ENCODE data around the gene THSD7A. TPM values are rescaled to one million over a fixed set of nuclear protein-coding genes. Genes with fewer than 3 reads are reported as not detected.

Gene THSD7A
- total and polyA plus RNA-seq, 2 of the 4 experiments (the other 2 are of a cell fraction): 0.02 to 0.18 TPM

DNA sequence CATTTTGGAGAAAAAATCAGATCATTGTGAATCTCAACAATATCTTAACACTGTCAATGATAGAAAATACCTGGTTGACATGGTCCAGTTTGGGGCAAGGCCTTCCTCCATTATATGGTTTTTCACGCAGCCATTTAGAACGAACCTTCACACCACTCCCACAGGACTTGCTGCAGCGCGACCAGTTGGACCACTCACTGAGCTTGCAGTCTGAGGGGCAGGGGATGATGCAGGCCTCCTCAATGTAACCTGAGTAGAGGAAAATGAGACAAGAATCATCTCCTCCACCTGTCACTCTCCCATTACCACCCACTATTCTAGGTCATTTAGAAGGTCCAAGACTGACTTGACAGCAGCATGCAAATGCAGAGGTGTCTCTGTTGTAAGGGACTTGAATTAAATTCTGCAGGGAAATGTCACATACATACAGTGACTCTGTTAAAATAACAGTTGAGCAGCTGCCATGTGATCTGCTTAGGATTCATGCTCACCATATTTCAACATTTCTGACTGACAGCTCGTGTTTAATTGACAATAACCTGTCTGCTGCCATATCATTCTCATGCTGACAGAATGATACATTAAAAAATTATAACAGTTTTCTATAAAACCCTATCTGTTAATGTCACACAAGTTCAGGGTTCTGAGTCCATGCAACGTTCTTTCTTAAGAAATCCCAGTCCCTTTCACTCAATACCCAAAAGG lies 403.0 kb downstream of the THSD7A start:
- Histone ChIP-seq H2BK120ac (ENCODE audit: low read depth, low read length) (no peak overlapping the region), H2AFZ (replicated peaks; ENCODE audit: low read length, poor library complexity) (no peak overlapping the region), H3K79me1 (ENCODE audit: low read depth in 1 of 2, low read length in 2 of 2) (no peaks in the 10 kb centered on the region), H3K56ac (ENCODE audit: extremely low read depth, insufficient read depth, low read length) (no peak overlapping the region), H3K9ac (ENCODE audit: low read depth, low read length) (no peak overlapping the region), H4K8ac (ENCODE audit: low read depth in 2 of 2, low read length in 2 of 2) (no peak overlapping the region), H4K91ac (ENCODE audit: insufficient read depth, low read depth, low read length) (no peak overlapping the region), H2BK5ac (ENCODE audit: low read depth, low read length, poor library complexity, severe bottlenecking) (no peak overlapping the region), H2AK5ac (ENCODE audit: low read depth, low read length) (no peak overlapping the region), H3K14ac (replicated peaks; ENCODE audit: low read depth, low read length) (no peak overlapping the region), H3K4me2 (ENCODE audit: low read depth, low read length) (no peak overlapping the region), H3K27me3 (ENCODE audit: control insufficient read depth, insufficient read depth, low read length) (no peaks in the 10 kb centered on the region), H3K27ac (ENCODE audit: insufficient read depth, low read length) (no peak overlapping the region), H4K20me1 (ENCODE audit: insufficient read depth, low read length) (no peaks in the 10 kb centered on the region), H3K9me3 (ENCODE audit: control insufficient read depth, insufficient read depth, low read length) (no peaks in the 10 kb centered on the region), H3K4me1 (ENCODE audit: control insufficient read depth, insufficient read depth, low read length) (no peaks in the 10 kb centered on the region), H2AK9ac (replicated peaks; ENCODE audit: low read depth, low read length, poor library complexity) (no peak overlapping the region), H3K9me1 (ENCODE audit: insufficient read depth, low read length) (no peaks in the 10 kb centered on the region), H3K4ac (ENCODE audit: low read depth, low read length) (no peak overlapping the region), H3K18ac (ENCODE audit: low read depth, low read length) (no peak overlapping the region), H2BK15ac (ENCODE audit: low read depth, low read length) (no peak overlapping the region), H2BK20ac (ENCODE audit: low read depth, low read length) (no peak overlapping the region), H3K23ac (ENCODE audit: low read depth, low read length) (no peak overlapping the region), H3K4me3 (ENCODE audit: insufficient read depth, low read depth, low read length) (no peak overlapping the region), H4K5ac (ENCODE audit: low read depth, low read length) (no peak overlapping the region), H3K36me3 (ENCODE audit: control insufficient read depth, insufficient read depth, low read length) (no peaks in the 10 kb centered on the region)
- no TSS peak for BruUV-seq (replicated peaks)
- CTCF ChIA-PET: no interaction called here
- intact Hi-C loops (cut with micrococcal nuclease): loop anchor here (10.0 kb wide), 1 partner anchor 956 kb away; no protein-coding TSS in a partner anchor
- DNase-seq (no peak), ATAC-seq (ENCODE audit: low read depth) (no peak)
- in situ Hi-C loops (cut with MboI; ENCODE audit: low sequenced_read_pairs): loop anchor here (25.0 kb wide), 3 partner anchors 633 to 1058 kb away; no protein-coding TSS in a partner anchor
- no peak for TF ChIP-seq RCOR1 (IDR thresholded peaks at IDR 0.05; ENCODE audit: insufficient replicate concordance, low read length)
- no peak for TF ChIP-seq MAZ (IDR thresholded peaks at IDR 0.05; ENCODE audit: borderline replicate concordance, low read depth, low read length)
- no peak for TF ChIP-seq MXI1 (IDR thresholded peaks at IDR 0.05; ENCODE audit: borderline replicate concordance, low read depth, low read length)
- no peak for TF ChIP-seq CEBPB (IDR thresholded peaks at IDR 0.05; ENCODE audit: low read depth, low read length)
- no peak for TF ChIP-seq ELK1 (IDR thresholded peaks at IDR 0.05; ENCODE audit: borderline replicate concordance, low read depth, low read length)
- no peak for TF ChIP-seq RAD21 (IDR thresholded peaks at IDR 0.05; ENCODE audit: low read length)
- TF ChIP-seq MAFK (IDR thresholded peaks at IDR 0.05; ENCODE audit: low read depth, low read length): no peak
- TF ChIP-seq POLR2A (IDR thresholded peaks at IDR 0.05; ENCODE audit: low read depth, low read length): no peak
- no peak for TF ChIP-seq RFX5 (IDR thresholded peaks at IDR 0.05; ENCODE audit: low read depth, low read length)
- no peak for TF ChIP-seq NFE2L2 (IDR thresholded peaks at IDR 0.05; ENCODE audit: low read depth, low read length)
- TF ChIP-seq, protein P1, sequence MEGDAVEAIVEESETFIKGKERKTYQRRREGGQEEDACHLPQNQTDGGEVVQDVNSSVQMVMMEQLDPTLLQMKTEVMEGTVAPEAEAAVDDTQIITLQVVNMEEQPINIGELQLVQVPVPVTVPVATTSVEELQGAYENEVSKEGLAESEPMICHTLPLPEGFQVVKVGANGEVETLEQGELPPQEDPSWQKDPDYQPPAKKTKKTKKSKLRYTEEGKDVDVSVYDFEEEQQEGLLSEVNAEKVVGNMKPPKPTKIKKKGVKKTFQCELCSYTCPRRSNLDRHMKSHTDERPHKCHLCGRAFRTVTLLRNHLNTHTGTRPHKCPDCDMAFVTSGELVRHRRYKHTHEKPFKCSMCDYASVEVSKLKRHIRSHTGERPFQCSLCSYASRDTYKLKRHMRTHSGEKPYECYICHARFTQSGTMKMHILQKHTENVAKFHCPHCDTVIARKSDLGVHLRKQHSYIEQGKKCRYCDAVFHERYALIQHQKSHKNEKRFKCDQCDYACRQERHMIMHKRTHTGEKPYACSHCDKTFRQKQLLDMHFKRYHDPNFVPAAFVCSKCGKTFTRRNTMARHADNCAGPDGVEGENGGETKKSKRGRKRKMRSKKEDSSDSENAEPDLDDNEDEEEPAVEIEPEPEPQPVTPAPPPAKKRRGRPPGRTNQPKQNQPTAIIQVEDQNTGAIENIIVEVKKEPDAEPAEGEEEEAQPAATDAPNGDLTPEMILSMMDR (conservative IDR thresholded peaks at IDR 0.05; ENCODE audit: low read depth, low read length): no peak
- no peak for TF ChIP-seq SMC3 (IDR thresholded peaks at IDR 0.05; ENCODE audit: low read depth, low read length)
- TF ChIP-seq, protein P2, sequence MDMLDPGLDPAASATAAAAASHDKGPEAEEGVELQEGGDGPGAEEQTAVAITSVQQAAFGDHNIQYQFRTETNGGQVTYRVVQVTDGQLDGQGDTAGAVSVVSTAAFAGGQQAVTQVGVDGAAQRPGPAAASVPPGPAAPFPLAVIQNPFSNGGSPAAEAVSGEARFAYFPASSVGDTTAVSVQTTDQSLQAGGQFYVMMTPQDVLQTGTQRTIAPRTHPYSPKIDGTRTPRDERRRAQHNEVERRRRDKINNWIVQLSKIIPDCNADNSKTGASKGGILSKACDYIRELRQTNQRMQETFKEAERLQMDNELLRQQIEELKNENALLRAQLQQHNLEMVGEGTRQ (IDR thresholded peaks at IDR 0.05; ENCODE audit: low read depth, low read length): no peak
- TF ChIP-seq FOS (IDR thresholded peaks at IDR 0.05; ENCODE audit: low read depth, low read length): no peak
- TF ChIP-seq CHD1 (IDR thresholded peaks at IDR 0.05; ENCODE audit: low read depth, low read length): no peak
- no peak for TF ChIP-seq BHLHE40 (IDR thresholded peaks at IDR 0.05; ENCODE audit: low read depth, low read length)
- dilution Hi-C loops (cut with HindIII; ENCODE audit: low sequenced_read_pairs, unreplicated experiment): no loop called here
- POLR2A ChIA-PET (ENCODE audit: unreplicated experiment): no interaction called here
- 33% methylated on average over 1 of the region's 6 CpGs; no CpG with 5 or more reads in 1 of the 2 experiments for WGBS, 2 experiments (ENCODE audit: extremely low coverage in 2 of 2, insufficient read length in 1 of 2)

Data from IMR-90 (cell line).